Hematopoietic multipotent progenitor cell treated with erythropoietin and hydrocortisone succinate and interleukin-3 and kit ligand, for 17 days (in vitro differentiated cells): Measurements from ENCODE around the gene KCNJ4.
A peak's percentile ranks its signal among the peaks of the same experiment; 100 is the strongest.
"Not testable (repeated sequence)": the region's sequence is repeated elsewhere in the genome, so short reads cannot be mapped to it uniquely, and the experiment has no call there.

ENCODE experiments used
- DNase-seq: peaks from one replicate; pipeline ENCODE4 v3.0.0-alpha.2; 2015; ENCODE audit warnings: low spot score

The KCNJ4 gene

DNA sequence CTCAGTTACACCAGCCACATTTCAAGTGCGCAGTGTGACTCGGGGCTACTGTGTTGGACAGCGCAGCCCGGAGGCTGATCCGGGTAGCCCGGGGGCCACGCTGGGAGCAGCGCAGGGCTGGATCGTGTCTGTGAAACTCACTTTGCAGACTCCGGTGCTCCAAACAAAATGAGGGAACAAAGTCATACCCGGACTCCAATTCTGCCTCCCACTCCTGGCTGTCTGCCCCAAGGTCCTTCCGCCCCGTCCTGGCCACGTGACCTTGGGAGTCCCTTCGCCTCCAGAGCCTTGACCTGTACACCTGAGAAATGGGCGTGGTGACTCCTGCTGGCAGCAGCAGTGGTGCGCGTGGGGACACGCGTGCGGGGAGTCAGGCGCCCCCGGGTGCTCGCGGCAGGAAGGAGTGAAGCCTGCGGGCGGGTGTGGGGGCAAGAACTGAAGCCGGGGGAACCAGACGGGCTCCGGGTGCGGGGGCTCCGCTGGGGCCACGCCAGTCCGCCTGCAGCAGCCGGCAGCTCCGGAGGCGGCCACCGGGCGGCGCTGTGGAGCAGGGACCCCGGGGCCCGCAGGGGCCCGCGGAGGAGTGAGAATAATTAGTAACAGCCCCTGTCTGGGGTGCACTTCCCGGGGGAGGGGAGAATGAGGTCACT lies 42.4 kb downstream of the KCNJ4 start:
- no peak for DNase-seq

GRCh38 chr22:38411016-38411415 lies 44.0 kb downstream of the KCNJ4 start:
- no peak for DNase-seq

DNA sequence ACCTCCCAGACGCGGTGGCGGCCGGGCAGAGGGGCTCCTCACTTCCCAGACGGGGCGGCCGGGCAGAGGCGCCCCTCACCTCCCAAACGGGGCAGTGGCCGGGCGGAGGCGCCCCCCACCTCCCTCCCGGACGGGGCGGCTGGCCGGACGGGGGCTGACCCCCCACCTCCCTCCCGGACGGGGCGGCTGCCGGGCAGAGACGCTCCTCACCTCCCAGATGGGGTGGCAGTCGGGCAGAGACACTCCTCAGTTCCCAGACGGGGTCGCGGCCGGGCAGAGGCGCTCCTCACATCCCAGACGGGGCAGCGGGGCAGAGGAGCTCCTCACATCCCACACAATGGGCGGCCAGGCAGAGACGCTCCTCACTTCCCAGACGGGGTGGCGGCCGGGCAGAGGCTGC lies 45.1 kb downstream of the KCNJ4 start:
- not testable (repeated sequence) for DNase-seq

- no peak for DNase-seq
Observed at GRCh38 chr22:38406617-38407016, 48.4 kb downstream of the KCNJ4 start.

- DNase-seq = no peak
Observed at GRCh38 chr22:38404419-38404818, 50.6 kb downstream of the KCNJ4 start.

- DNase-seq = no peak
Observed at GRCh38 chr22:38403812-38404211, 51.2 kb downstream of the KCNJ4 start.

- DNase-seq = no peak
Observed at GRCh38 chr22:38402204-38402603, 52.8 kb downstream of the KCNJ4 start.

GRCh38 chr22:38401336-38402084 lies 53.5 kb downstream of the KCNJ4 start:
- no peak for DNase-seq

DNA sequence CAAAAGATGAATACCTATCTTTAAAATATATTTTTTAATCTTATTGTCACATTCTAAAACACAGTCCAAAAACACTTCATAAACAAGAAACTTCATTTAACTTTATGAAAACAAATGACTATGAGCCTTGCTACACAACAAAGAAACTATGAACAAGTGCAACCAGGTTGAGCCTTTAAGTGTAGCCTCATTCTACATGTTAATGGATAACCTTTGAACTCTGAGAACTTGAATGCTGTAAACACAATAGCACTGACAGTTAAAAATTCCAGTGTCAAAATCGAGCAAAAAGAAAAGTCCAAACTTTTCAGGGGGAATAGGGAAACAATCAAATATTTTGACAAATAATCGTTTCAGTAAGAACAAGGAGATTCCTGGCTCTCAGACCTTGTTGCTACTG lies 54.7 kb downstream of the KCNJ4 start:
- not testable (repeated sequence) for DNase-seq

DNA sequence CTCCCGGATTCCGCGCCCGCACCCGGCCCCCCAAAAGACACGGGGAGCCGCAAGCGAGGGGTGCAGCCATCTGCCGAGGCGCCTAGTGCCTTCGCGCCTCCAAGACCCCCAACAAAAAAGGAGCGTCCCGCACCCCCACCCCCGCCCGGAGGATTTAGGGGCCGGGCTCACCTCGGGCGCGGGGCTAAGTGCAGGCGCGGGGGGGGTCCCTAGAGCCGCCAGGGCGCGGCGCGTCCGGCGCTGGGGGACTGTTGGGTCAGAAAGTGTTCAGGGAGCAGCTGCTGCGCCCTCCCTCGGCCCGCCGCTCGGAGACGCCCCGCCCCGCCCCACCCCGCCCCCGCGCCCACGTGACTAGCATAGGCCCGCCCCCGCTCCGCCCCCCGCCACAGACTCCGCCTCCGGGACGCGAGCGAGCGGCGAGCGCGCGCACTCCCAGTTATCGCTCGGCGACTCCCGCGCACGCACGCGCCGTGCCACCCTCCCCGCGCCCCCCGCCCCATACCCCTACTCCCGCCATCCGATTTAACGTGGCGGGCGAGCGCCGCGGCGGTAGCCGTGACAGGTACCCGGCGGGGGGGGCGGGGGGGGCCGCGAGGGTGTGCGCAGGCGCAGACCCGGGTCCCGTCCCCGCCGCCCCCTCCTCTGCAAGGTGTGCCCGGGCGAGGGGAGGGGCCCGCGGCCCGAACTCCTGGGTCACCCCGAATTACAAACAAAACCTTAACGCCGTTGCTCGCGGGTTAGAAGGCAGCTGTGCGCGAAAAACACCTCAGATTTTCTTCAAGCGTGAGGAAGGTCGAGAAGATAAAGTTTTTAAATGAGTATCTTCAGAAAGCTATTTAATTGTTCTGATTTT lies 56.2 kb downstream of the KCNJ4 start:
- peak; percentile 83 for DNase-seq

- not testable (repeated sequence) for DNase-seq
Observed at GRCh38 chr22:38398181-38398608, 56.8 kb downstream of the KCNJ4 start.

DNA sequence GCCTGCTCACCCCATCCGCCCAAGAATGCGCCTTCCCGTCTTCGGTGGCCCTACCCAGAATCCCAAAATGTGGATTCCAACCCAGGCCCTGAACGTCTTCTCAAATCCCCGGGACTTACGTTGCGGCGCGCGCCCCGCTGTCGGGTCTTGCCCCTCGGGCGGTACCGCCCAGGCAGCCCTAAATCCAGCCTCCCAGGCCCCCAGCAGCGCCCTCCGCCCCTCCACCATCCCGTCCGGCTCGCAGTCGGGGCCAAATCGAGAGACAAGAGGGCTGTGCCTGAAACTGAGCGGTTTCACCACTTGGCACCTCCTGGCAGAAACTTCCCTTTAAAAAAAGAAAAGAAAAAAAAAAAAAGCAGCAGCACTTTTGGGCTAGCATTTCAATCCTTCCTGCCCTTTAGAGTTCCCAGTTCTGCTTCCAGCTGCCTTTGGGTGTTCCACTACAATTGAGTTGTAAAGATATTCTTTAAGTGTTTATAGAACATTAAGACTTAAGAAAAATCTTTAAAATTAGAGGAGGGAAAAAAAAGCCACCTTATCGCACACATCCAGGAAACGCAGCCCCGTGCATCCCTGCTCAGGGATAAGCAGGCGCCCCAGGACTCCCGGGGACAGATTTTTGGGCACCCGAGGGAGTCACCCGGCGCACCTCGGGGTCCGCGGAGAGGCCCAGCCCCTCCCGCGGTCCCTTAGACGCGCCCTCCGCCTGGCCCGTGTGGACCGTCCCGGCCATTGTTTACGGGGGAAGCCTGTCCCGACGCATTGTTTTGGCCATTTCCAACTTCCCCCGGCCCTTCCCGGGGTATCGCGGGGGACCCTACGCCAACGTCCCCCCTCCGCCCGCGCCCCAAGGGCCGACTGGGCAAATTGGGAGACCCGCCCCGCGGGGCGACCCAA lies 57.6 kb downstream of the KCNJ4 start:
- DNase-seq = peak; percentile 32

DNA sequence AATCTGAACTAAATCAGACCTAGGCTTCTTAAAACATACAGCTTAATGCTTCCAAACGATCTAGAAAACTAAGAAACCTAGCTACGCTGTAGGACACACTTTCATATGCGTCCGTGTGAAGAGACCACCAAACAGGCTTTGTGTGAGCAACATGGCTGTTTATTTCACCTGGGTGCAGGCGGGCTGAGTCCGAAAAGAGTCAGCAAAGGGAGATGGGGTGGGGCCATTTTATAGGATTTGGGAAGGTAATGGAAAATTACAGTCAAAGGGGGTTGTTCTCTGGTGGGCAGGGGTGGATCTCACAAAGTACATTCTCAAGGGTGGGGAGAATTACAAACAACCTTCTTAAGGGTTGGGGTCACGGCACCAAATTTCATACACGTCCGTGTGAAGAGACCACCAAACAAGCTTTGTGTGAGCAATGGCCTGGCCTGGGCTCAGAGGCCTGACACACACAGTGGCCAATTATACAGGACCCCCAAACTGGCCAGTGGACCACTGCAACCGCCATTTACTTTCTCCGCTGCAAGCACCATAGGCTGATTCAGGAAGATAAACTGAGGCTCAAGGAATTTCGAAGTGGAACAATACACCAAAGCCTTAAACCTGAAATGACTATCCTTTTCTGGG lies 58.4 kb downstream of the KCNJ4 start:
- not testable (repeated sequence) for DNase-seq

- DNase-seq = peak; percentile 17
Observed at GRCh38 chr22:38395944-38396343, 59.1 kb downstream of the KCNJ4 start.

GRCh38 chr22:38394929-38395624 lies 59.9 kb downstream of the KCNJ4 start:
- peak; percentile 35 for DNase-seq

GRCh38 chr22:38389428-38389818 lies 65.6 kb downstream of the KCNJ4 start:
- DNase-seq = not testable (repeated sequence)

DNA sequence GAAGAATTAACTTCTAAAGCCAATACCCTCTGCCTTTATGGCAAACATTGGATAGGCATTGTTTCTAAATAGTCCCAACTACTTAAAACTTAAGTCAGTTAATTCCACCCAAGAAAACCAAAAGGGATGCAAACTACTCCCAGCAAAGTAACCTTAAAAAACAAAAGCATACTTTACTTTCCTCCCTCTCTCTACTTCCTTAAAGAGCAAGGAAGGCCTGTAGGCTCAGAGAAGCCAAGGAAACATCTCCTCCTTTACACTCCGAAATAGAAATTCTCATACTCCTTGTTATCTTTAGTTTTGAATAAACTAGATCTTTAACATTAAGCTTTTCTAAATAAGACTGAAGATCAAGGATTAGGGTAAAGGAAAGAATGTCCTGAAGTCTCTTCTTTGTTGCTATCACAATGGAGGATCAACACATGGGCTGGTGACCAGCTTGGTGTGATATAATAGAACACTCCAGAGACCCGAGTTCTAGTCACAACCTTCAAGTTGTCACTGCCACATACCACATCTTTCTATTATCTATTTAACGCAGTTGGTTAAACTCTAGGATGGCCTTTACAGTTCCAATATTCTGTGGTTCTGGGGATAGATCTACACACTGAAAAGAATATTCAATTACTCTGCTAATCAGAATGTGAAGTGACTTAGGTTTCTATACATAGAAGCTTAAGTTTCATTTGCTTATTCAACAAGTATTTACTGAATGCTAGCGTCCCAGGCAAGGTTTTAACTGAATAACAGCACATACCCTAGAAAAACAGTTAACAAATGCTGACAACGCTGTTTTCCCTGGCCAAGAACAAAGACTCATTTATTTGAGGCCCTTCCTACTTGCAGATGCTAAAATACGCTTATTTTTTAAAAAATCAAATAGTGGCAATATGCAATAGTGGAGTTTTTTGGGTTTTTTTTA lies 66.2 kb downstream of the KCNJ4 start:
- DNase-seq = not testable (repeated sequence)

GRCh38 chr22:38386918-38387317 lies 68.1 kb downstream of the KCNJ4 start:
- not testable (repeated sequence) for DNase-seq

DNA sequence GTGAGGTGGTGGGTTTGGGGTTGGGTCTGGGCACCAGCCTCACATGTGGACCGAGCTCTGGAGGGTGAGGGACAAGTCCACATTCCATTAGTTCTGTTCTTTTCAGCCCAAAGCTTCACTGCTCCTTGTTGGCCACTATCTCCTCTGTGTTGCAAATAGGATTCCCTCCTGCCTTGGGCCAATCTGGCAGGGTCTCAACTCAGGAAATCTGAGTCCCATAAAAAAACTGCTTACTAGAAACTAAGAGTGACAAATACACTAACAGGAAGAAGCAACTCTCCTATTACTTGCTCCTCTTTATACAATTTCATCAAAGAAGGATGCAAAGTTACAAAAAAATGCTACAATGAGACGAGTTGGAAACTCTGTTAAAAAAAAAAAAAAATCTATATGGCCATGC lies 71.6 kb downstream of the KCNJ4 start:
- DNase-seq = no peak
